ENCODE measurements around the gene NCAPD3. TPM values are rescaled to one million over a fixed set of nuclear protein-coding genes. Genes with fewer than 3 reads are reported as not detected.
A peak's percentile ranks its signal among the peaks of the same experiment; 100 is the strongest.
"Not testable (repeated sequence)": the region's sequence is repeated elsewhere in the genome, so short reads cannot be mapped to it uniquely, and the experiment has no call there.

Gene NCAPD3
- total and polyA plus RNA-seq, 2 experiments from 2014 or later = 13.3 to 16.3 TPM

GRCh38 chr11:134196756-134197155 lies 27.0 kb downstream of the NCAPD3 start:
- 98 to 99% methylated on average over 4 of the region's 4 CpGs for WGBS, 2 experiments (ENCODE audit: low coverage in 1 of 2, low lambda C conversion rate in 2 of 2, missing lambda C conversion rate in 2 of 2)
- in situ Hi-C loops (cut with MboI) = no loop called here
- Histone ChIP-seq H3K4me1 (ENCODE audit: insufficient read depth) (no peaks in the 10 kb centered on the region), H3K36me3 (ENCODE audit: low read depth) (peaks cover 38% of the 10 kb centered on the region), H3K79me2 (ENCODE audit: insufficient read depth) (no peaks in the 10 kb centered on the region), H3K27ac (no peak overlapping the region), H2AFZ (no peak overlapping the region), H3K4me3 (no peak overlapping the region), H3F3A (ENCODE audit: insufficient read depth) (no peaks in the 10 kb centered on the region), H3K9ac (no peak overlapping the region), H3K27me3 (replicated peaks; ENCODE audit: insufficient read depth) (no peaks in the 10 kb centered on the region), H3K9me2 (ENCODE audit: insufficient read depth) (no peaks in the 10 kb centered on the region), H4K20me1 (ENCODE audit: insufficient read depth) (no peaks in the 10 kb centered on the region), H3K9me3 (ENCODE audit: low read depth) (no peaks in the 10 kb centered on the region), H3K4me2 (ENCODE audit: unreplicated experiment) (no peak overlapping the region)
- TF ChIP-seq EZH2 (IDR thresholded peaks at IDR 0.05; ENCODE audit: insufficient read depth, poor library complexity, severe bottlenecking) = no peak
- TF ChIP-seq EZH2phosphoT487 (IDR thresholded peaks at IDR 0.05; ENCODE audit: insufficient read depth, low read depth) = no peak
- DNase-seq = no peak

DNA sequence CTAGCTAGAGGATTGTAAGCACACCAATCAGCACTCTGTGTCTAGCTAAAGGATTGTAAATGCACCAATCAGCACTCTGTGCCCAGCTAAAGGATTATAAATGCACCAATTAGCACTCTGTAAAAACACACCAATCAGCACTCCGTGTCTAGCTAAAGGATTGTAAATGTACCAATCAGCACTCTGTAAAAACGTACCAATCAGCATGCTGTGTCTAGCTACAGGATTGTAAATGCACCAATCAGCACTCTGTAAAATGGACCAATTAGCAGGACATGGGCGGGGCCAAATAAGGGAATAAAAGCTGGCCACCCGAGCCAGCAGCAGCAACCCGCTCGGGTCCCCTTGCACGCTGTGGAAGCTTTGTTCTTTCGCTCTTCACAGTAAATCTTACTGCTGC lies 35.7 kb downstream of the NCAPD3 start:
- peaks cover 34% of the 10 kb centered on the region; the same call in 1 of the 2 replicates for H3K36me3 ChIP-seq (ENCODE audit: low read depth)

GRCh38 chr11:134181707-134182106 lies 42.1 kb downstream of the NCAPD3 start:
- H3K4me2 ChIP-seq (ENCODE audit: unreplicated experiment) = no peak overlapping the region
- no peaks in the 10 kb centered on the region for H4K20me1 ChIP-seq (ENCODE audit: insufficient read depth)
- H2AFZ ChIP-seq = no peak overlapping the region
- peaks cover 29% of the 10 kb centered on the region; the same call in 1 of the 2 replicates for H3K36me3 ChIP-seq (ENCODE audit: low read depth)
- WGBS, 2 experiments (ENCODE audit: low coverage in 1 of 2, low lambda C conversion rate in 2 of 2, missing lambda C conversion rate in 2 of 2) = 48 to 49% methylated on average over 4 of the region's 4 CpGs
- TF ChIP-seq EZH2phosphoT487 (IDR thresholded peaks at IDR 0.05; ENCODE audit: insufficient read depth, low read depth) = no peak
- TF ChIP-seq EZH2 (IDR thresholded peaks at IDR 0.05; ENCODE audit: insufficient read depth, poor library complexity, severe bottlenecking) = no peak
- DNase-seq = peak; percentile 79
- H3K9ac ChIP-seq = no peak overlapping the region
- no peak overlapping the region for H3K4me3 ChIP-seq
- in situ Hi-C loops (cut with MboI) = no loop called here
- no peaks in the 10 kb centered on the region for H3K27me3 ChIP-seq (replicated peaks; ENCODE audit: insufficient read depth)
- no peaks in the 10 kb centered on the region for H3K9me3 ChIP-seq (ENCODE audit: low read depth)
- H3K79me2 ChIP-seq (ENCODE audit: insufficient read depth) = no peaks in the 10 kb centered on the region
- peaks cover 9% of the 10 kb centered on the region for H3F3A ChIP-seq (ENCODE audit: insufficient read depth)
- peaks cover 7% of the 10 kb centered on the region for H3K4me1 ChIP-seq (ENCODE audit: insufficient read depth)
- H3K9me2 ChIP-seq (ENCODE audit: insufficient read depth) = 0 out of 2 replicates have a peak, but pooled peaks cover 2% of the 10 kb centered on the region
- peak overlapping the region; percentile 23 for H3K27ac ChIP-seq

More for the DNA sequence above, 35.7 kb downstream of the NCAPD3 start:
- H3K4me3 ChIP-seq; H4K20me1 ChIP-seq (ENCODE audit: insufficient read depth); H3K9me3 ChIP-seq (ENCODE audit: low read depth); H3K4me2 ChIP-seq (ENCODE audit: unreplicated experiment); DNase-seq; H3F3A ChIP-seq (ENCODE audit: insufficient read depth); H3K4me1 ChIP-seq (ENCODE audit: insufficient read depth); H3K9ac ChIP-seq; H3K9me2 ChIP-seq (ENCODE audit: insufficient read depth); in situ Hi-C loops (cut with MboI); H3K79me2 ChIP-seq (ENCODE audit: insufficient read depth); H2AFZ ChIP-seq; H3K27ac ChIP-seq; H3K27me3 ChIP-seq (replicated peaks; ENCODE audit: insufficient read depth): not testable (repeated sequence)
- WGBS, 2 experiments (ENCODE audit: low coverage in 1 of 2, low lambda C conversion rate in 2 of 2, missing lambda C conversion rate in 2 of 2) = 97 to 98% methylated on average over 8 of the region's 8 CpGs

DNA sequence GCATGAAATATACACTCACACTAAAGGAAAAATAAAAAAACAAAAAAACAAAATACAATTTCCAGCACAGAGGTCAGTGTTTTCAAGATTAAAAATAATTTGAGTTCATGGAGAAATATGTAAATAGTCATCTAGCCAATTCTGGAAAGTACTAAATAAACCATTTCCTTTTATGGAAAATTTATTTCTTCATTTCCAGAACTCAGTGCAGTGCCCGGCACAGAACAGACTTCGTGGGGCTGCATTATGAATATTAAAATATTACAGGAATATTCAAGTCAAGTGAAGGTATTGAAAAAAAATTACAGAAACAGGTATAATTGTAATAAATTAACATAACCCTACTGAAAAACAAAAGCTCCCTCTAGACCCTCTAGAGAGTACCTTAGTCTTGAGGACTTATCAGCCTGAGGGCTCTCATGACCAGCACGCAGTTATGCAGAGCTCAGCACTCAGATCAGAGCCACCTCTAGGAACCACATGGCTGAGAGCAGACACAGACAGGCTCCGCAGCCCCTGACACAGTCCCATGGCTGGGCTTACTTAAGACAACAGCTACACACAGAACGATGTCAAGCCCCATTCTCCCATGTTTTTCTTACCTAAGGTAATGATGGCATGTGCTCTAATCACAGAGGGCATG lies 45.6 kb downstream of the NCAPD3 start:
- H3K9ac ChIP-seq = no peak overlapping the region
- TF ChIP-seq EZH2 (IDR thresholded peaks at IDR 0.05; ENCODE audit: insufficient read depth, poor library complexity, severe bottlenecking) (no peak), EZH2phosphoT487 (IDR thresholded peaks at IDR 0.05; ENCODE audit: insufficient read depth, low read depth) (no peak)
- H3K4me3 ChIP-seq = no peak overlapping the region
- no peak overlapping the region for H3K27ac ChIP-seq
- no peak overlapping the region for H3K4me2 ChIP-seq (ENCODE audit: unreplicated experiment)
- no peaks in the 10 kb centered on the region for H3K79me2 ChIP-seq (ENCODE audit: insufficient read depth)
- in situ Hi-C loops (cut with MboI) = no loop called here
- H3K9me2 ChIP-seq (ENCODE audit: insufficient read depth) = 0 out of 2 replicates have a peak, but pooled peaks cover 2% of the 10 kb centered on the region
- DNase-seq = no peak
- no peaks in the 10 kb centered on the region for H3K9me3 ChIP-seq (ENCODE audit: low read depth)
- H3K27me3 ChIP-seq (replicated peaks; ENCODE audit: insufficient read depth) = no peaks in the 10 kb centered on the region
- H3K4me1 ChIP-seq (ENCODE audit: insufficient read depth) = peaks cover 7% of the 10 kb centered on the region
- peaks cover 9% of the 10 kb centered on the region for H3F3A ChIP-seq (ENCODE audit: insufficient read depth)
- H3K36me3 ChIP-seq (ENCODE audit: low read depth) = peaks cover 42% of the 10 kb centered on the region; the same call in 1 of the 2 replicates
- no peak overlapping the region for H2AFZ ChIP-seq
- WGBS, 2 experiments (ENCODE audit: low coverage in 1 of 2, low lambda C conversion rate in 2 of 2, missing lambda C conversion rate in 2 of 2) = 89 to 92% methylated on average over 5 of the region's 5 CpGs
- H4K20me1 ChIP-seq (ENCODE audit: insufficient read depth) = no peaks in the 10 kb centered on the region

Measured in GM23248 (cell line).